CD14-positive monocyte (primary cell): ENCODE data around the gene FAM76A. TPM values are rescaled to one million over a fixed set of nuclear protein-coding genes. Genes with fewer than 3 reads are reported as not detected.

Source experiments
- DNase-seq, 3 donors: peaks; one replicate each; pipeline ENCODE4 v3.0.0-alpha.2; 2011 to 2022
- H2AFZ ChIP-seq: 2 replicates; pipeline ENCODE4 v1.6.0; 2012; ENCODE audit warnings: mild to moderate bottlenecking, low read depth, low read length, inconsistent platforms; ENCODE audit not compliant: insufficient read depth, poor library complexity, severe bottlenecking
- H3K27ac ChIP-seq, 2 donors: 1 replicate in 1 of 2; 2 replicates in 1 of 2; pipeline ENCODE4 v1.5.1; 2012 to 2013; ENCODE audit warnings: low read length in 2 of 2, control low read depth in 1 of 2, inconsistent platforms in 1 of 2, low read depth in 1 of 2, mild to moderate bottlenecking in 1 of 2
- H3K27me3 ChIP-seq, 2 donors: one replicate each; pipeline versions ENCODE4 v1.6.0 to v1.6.1; 2011 to 2013; ENCODE audit warnings: low read length in 2 of 2; ENCODE audit not compliant: control insufficient read depth in 2 of 2, insufficient read depth in 2 of 2
- H3K36me3 ChIP-seq, 2 donors: replicated peaks in 1 of 2; 1 replicate in 1 of 2; 2 replicates in 1 of 2; pipeline versions ENCODE4 v1.5.1 to v1.6.1; 2012 to 2013; ENCODE audit warnings: low read length in 2 of 2, control low read depth in 1 of 2, inconsistent platforms in 1 of 2, mild to moderate bottlenecking in 1 of 2; ENCODE audit not compliant: insufficient read depth in 2 of 2, control insufficient read depth in 1 of 2
- H3K4me1 ChIP-seq, 2 donors: 1 replicate in 1 of 2; 2 replicates in 1 of 2; pipeline versions ENCODE4 v1.5.1 to v1.6.1; 2012 to 2013; ENCODE audit warnings: low read length in 2 of 2, control low read depth in 1 of 2, inconsistent platforms in 1 of 2, mild to moderate bottlenecking in 1 of 2, moderate library complexity in 1 of 2; ENCODE audit not compliant: insufficient read depth in 2 of 2, control insufficient read depth in 1 of 2
- H3K4me2 ChIP-seq: replicated peaks from 2 replicates; pipeline ENCODE3; 2012; ENCODE audit warnings: low read length, moderate library complexity, mild to moderate bottlenecking; ENCODE audit not compliant: poor library complexity, severe bottlenecking; ENCODE audit errors: extremely low read depth
- H3K4me3 ChIP-seq, 3 experiments: fragments of 200-600 bp in 1 of 3; sonication (generic) in 1 of 3; replicated peaks in 1 of 3; 1 replicate in 2 of 3; 2 replicates in 1 of 3; pipeline ENCODE4 v1.5.1; 2011 to 2013; ENCODE audit warnings: low read length in 3 of 3, mild to moderate bottlenecking in 3 of 3, control low read depth in 2 of 3, low read depth in 2 of 3, inconsistent platforms in 1 of 3, moderate library complexity in 1 of 3
- H3K79me2 ChIP-seq: 2 replicates; pipeline ENCODE4 v1.6.0; 2012; ENCODE audit warnings: mild to moderate bottlenecking, control low read depth, inconsistent platforms, low read length, moderate library complexity; ENCODE audit not compliant: insufficient read depth
- H3K9ac ChIP-seq: 2 replicates; pipeline ENCODE4 v1.6.0; 2017; ENCODE audit warnings: low read length, mild to moderate bottlenecking; ENCODE audit not compliant: insufficient read depth, poor library complexity, severe bottlenecking
- H3K9me3 ChIP-seq, 2 donors: replicated peaks in 1 of 2; 1 replicate in 1 of 2; 2 replicates in 1 of 2; pipeline versions ENCODE4 v1.5.1 to v1.6.1; 2012 to 2013; ENCODE audit warnings: low read length in 2 of 2, control low read depth in 1 of 2; ENCODE audit not compliant: control insufficient read depth in 1 of 2, insufficient read depth in 1 of 2
- H4K20me1 ChIP-seq: 2 replicates; pipeline ENCODE4 v1.6.0; 2012; ENCODE audit warnings: mild to moderate bottlenecking, low read length, control low read depth, moderate library complexity; ENCODE audit not compliant: insufficient read depth
- H3K27ac Mint-ChIP-seq, 7 donors: one replicate each; pipeline ENCODE4 v1.8.0; 2020; ENCODE audit warnings: mild to moderate bottlenecking in 7 of 7, mixed read lengths in 7 of 7, moderate library complexity in 6 of 7, inconsistent platforms in 2 of 7
- H3K27me3 Mint-ChIP-seq, 3 donors: one replicate each; pipeline ENCODE4 v1.8.0; 2021 to 2022; ENCODE audit warnings: low read depth in 3 of 3, mild to moderate bottlenecking in 3 of 3, mixed read lengths in 3 of 3, moderate library complexity in 3 of 3, inconsistent platforms in 1 of 3
- H3K36me3 Mint-ChIP-seq, 2 donors: one replicate each; pipeline ENCODE4 v1.8.0; 2020; ENCODE audit warnings: mixed read lengths in 2 of 2, inconsistent platforms in 1 of 2, mild to moderate bottlenecking in 1 of 2
- H3K4me1 Mint-ChIP-seq: one replicate; pipeline ENCODE4 v1.8.0; 2020; ENCODE audit warnings: mild to moderate bottlenecking, mixed read lengths
- H3K4me3 Mint-ChIP-seq, 2 donors: one replicate each; pipeline ENCODE4 v1.8.0; 2020; ENCODE audit warnings: mild to moderate bottlenecking in 2 of 2, mixed read lengths in 2 of 2, moderate library complexity in 1 of 2
- H3K9me3 Mint-ChIP-seq, 7 donors: one replicate each; pipeline ENCODE4 v1.8.0; 2020 to 2022; ENCODE audit warnings: mixed read lengths in 7 of 7, mild to moderate bottlenecking in 6 of 7, moderate library complexity in 6 of 7, inconsistent platforms in 2 of 7
- WGBS: methylation state at CpG from one replicate; pipeline ENCODE4 v1.1.5; 2013; ENCODE audit warnings: missing lambda C conversion rate; ENCODE audit not compliant: insufficient coverage; 5-methylcytosine and 5-hydroxymethylcytosine counted together
- intact Hi-C, 2 donors: fragments of 100-400 bp; cut with micrococcal nuclease; formaldehyde crosslinking; loops; one replicate each; pipeline versions ENCODE4 v1.15.0 to v1.15.1; 2023
- polyA plus RNA-seq, 3 donors: library from polyadenylated mRNA; depleted of rRNA in 1 of 3; unstranded in 2 of 3; stranded (reverse) in 1 of 3; fragments of 300-500 nt in 2 of 3; fragments of >200 nt in 1 of 3; fragmentation: Illumina TruSeq in 2 of 3; gene quantifications; 1 replicate in 2 of 3; 2 replicates in 1 of 3; pipeline ENCODE4 v1.2.3, GENCODE V29; 2012 to 2021
- TF ChIP-seq, protein P1 (sequence below): fragments of 200-600 bp; IDR thresholded peaks from one replicate; pipeline ENCODE4 v1.8.0; 2022; ENCODE audit warnings: antibody characterized with exemption, mild to moderate bottlenecking

The FAM76A gene
- polyA plus RNA-seq, 3 donors = 9.1 to 10.9 (median 10.3) TPM

DNA sequence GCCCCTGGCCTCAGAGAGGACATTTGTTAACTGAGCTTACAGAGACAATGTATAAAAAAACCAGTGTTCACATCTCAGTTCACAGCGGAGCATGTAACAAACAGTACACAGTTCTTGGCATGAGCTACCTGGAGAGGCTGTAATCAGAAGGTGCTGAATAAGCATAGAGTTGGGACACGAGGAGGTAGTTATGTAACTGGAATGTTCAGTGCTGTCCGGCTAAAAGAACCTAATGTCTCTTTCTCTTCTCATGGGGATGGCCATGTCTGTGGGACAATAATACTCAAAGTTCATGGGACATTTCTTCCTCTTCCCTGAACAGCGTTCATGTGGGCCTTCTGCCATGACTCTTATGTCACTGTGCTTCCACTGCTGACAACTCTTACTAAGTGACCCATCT, 30.1 kb downstream of the FAM76A start:
- H3K27me3 ChIP-seq = no peaks in the 10 kb centered on the region
- no peaks in the 10 kb centered on the region for H3K79me2 ChIP-seq
- H3K4me3 ChIP-seq = no peak overlapping the region
- WGBS = 100% methylated on average over 1 of the region's 4 CpGs
- no peak overlapping the region for H3K27ac ChIP-seq
- Mint-ChIP-seq H3K36me3 (peaks cover 61 to 82% of the 10 kb centered on the region in 2 donors), H3K27me3 (no peaks in the 10 kb centered on the region), H3K27ac (no peak overlapping the region), H3K9me3 (no peaks in the 10 kb centered on the region), H3K4me3 (no peak overlapping the region), H3K4me1 (no peaks in the 10 kb centered on the region)
- peaks cover 54 to 88% of the 10 kb centered on the region in 2 donors for H3K36me3 ChIP-seq
- no peaks in the 10 kb centered on the region for H3K9me3 ChIP-seq
- no peak overlapping the region for H3K4me2 ChIP-seq
- no peak for DNase-seq
- H3K9ac ChIP-seq = no peak overlapping the region
- intact Hi-C loops = no loop called here
- no peak overlapping the region for H2AFZ ChIP-seq
- H3K4me1 ChIP-seq = no peaks in the 10 kb centered on the region
- H4K20me1 ChIP-seq = no peaks in the 10 kb centered on the region
- TF ChIP-seq, protein P1, sequence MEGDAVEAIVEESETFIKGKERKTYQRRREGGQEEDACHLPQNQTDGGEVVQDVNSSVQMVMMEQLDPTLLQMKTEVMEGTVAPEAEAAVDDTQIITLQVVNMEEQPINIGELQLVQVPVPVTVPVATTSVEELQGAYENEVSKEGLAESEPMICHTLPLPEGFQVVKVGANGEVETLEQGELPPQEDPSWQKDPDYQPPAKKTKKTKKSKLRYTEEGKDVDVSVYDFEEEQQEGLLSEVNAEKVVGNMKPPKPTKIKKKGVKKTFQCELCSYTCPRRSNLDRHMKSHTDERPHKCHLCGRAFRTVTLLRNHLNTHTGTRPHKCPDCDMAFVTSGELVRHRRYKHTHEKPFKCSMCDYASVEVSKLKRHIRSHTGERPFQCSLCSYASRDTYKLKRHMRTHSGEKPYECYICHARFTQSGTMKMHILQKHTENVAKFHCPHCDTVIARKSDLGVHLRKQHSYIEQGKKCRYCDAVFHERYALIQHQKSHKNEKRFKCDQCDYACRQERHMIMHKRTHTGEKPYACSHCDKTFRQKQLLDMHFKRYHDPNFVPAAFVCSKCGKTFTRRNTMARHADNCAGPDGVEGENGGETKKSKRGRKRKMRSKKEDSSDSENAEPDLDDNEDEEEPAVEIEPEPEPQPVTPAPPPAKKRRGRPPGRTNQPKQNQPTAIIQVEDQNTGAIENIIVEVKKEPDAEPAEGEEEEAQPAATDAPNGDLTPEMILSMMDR = no peak

DNA sequence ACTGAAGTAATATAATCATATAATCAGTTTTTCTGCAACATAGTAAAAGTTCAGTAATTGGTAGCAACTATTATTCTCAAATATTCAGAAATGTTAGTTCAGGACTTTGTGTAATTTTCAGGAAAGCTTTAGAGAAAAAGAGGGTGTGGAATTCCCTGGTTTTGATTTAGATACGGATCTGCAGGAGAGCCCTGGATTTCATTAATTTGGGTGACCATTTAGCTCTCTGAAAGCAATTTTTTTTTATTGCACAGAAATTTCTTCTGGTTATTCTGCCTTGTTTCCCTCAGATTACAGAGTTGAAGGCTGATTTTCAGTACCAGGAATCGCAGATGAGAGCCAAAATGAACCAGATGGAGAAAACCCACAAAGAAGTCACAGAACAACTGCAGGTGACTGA, 33.5 kb downstream of the FAM76A start:
- Histone ChIP-seq H3K4me1 (no peaks in the 10 kb centered on the region), H3K27me3 (no peaks in the 10 kb centered on the region), H3K27ac (no peak overlapping the region), H4K20me1 (no peaks in the 10 kb centered on the region), H3K9me3 (no peaks in the 10 kb centered on the region), H2AFZ (no peak overlapping the region), H3K4me2 (no peak overlapping the region), H3K9ac (no peak overlapping the region), H3K79me2 (no peaks in the 10 kb centered on the region), H3K36me3 (peaks cover 50 to 70% of the 10 kb centered on the region in 2 donors), H3K4me3 (no peak overlapping the region)
- H3K4me1 Mint-ChIP-seq = no peaks in the 10 kb centered on the region
- no peak overlapping the region for H3K27ac Mint-ChIP-seq
- no peak overlapping the region for H3K4me3 Mint-ChIP-seq
- H3K36me3 Mint-ChIP-seq = peaks cover 54 to 72% of the 10 kb centered on the region in 2 donors
- whole genome bisulfite sequencing = 83% methylated on average over 1 of the region's 2 CpGs
- H3K9me3 Mint-ChIP-seq = no peaks in the 10 kb centered on the region
- no peaks in the 10 kb centered on the region for H3K27me3 Mint-ChIP-seq
- DNase-seq = no peak
- TF ChIP-seq, protein P1 = no peak
- intact Hi-C loops = no loop called here
